NCI-H2029 (cell line): Measurements from ENCODE around the gene NOX5.
"Not testable (repeated sequence)": the region's sequence is repeated elsewhere in the genome, so short reads cannot be mapped to it uniquely, and the experiment has no call there.

Experiments
- DNase-seq: peaks from one replicate; lab custom pipeline; 2025; lab: John Stamatoyannopoulos, UW

The NOX5 gene

GRCh38 chr15:69014454-69014853, at the start of gene NOX5:
Gene NOX5, plus strand, starts transcription at chr15:69014695. Its CDS starts 41 bp downstream, at chr15:69014736.
- no peak for DNase-seq

GRCh38 chr15:68966996-68967395, 47.5 kb upstream of the NOX5 start:
- no peak for DNase-seq

- DNase-seq = no peak
These were observed 46.5 kb upstream of the NOX5 start for GRCh38 chr15:68967948-68968347.

GRCh38 chr15:68969298-68969697, 45.2 kb upstream of the NOX5 start:
- DNase-seq = no peak

- no peak for DNase-seq
These were observed 42.1 kb upstream of the NOX5 start for GRCh38 chr15:68972201-68973065.

- DNase-seq = not testable (repeated sequence)
These were observed 38.8 kb upstream of the NOX5 start for GRCh38 chr15:68975651-68976160.

GRCh38 chr15:68977426-68977825, 37.1 kb upstream of the NOX5 start:
- not testable (repeated sequence) for DNase-seq

GRCh38 chr15:68979006-68979405, 35.5 kb upstream of the NOX5 start:
- no peak for DNase-seq

- no peak for DNase-seq
These were observed 34.7 kb upstream of the NOX5 start for GRCh38 chr15:68979816-68980215.

- no peak for DNase-seq
These were observed 33.7 kb upstream of the NOX5 start for GRCh38 chr15:68980786-68981185.

GRCh38 chr15:68981941-68982340, 32.6 kb upstream of the NOX5 start:
- no peak for DNase-seq

GRCh38 chr15:68982976-68983563, 31.4 kb upstream of the NOX5 start:
- no peak for DNase-seq

- no peak for DNase-seq
These were observed 30.5 kb upstream of the NOX5 start for GRCh38 chr15:68983961-68984481.

- DNase-seq = no peak
These were observed 29.9 kb upstream of the NOX5 start for GRCh38 chr15:68984586-68984985.

GRCh38 chr15:68985361-68985891, 29.1 kb upstream of the NOX5 start:
- DNase-seq = no peak

GRCh38 chr15:68986322-68986721, 28.2 kb upstream of the NOX5 start:
- no peak for DNase-seq

GRCh38 chr15:68987120-68987519, 27.4 kb upstream of the NOX5 start:
- no peak for DNase-seq

- DNase-seq = no peak
These were observed 26.8 kb upstream of the NOX5 start for GRCh38 chr15:68987676-68988075.

GRCh38 chr15:68989541-68990230, 24.8 kb upstream of the NOX5 start:
- DNase-seq = no peak

GRCh38 chr15:68990231-68990991, 24.1 kb upstream of the NOX5 start:
- DNase-seq = no peak

GRCh38 chr15:68990992-68991500, 23.4 kb upstream of the NOX5 start:
- DNase-seq = no peak
